GM12878 (cell line): ENCODE results near the gene ZSCAN10.

Source experiments
- CTCF ChIP-seq, 3 experiments: IDR thresholded peaks in 2 of 3; conservative IDR thresholded peaks in 1 of 3; 2 replicates each; pipeline ENCODE4 v1.5.1; 2011; ENCODE audit warnings: low read depth in 3 of 3, low read length in 3 of 3, mild to moderate bottlenecking in 3 of 3, control low read depth in 2 of 3, moderate library complexity in 2 of 3, inconsistent platforms in 1 of 3, mixed read lengths in 1 of 3; ENCODE audit not compliant: control insufficient read depth in 2 of 3, insufficient read depth in 1 of 3; ENCODE audit errors: extremely low read depth in 1 of 3
- IRF3 ChIP-seq: fragments of 450-650 bp; IDR thresholded peaks from 2 replicates; pipeline ENCODE4 v1.6.1; 2014; ENCODE audit warnings: mild to moderate bottlenecking
- MXI1 ChIP-seq: fragments of 150-350 bp; IDR thresholded peaks from 2 replicates; pipeline ENCODE4 v1.6.1; 2011; ENCODE audit warnings: low read depth, mild to moderate bottlenecking, inconsistent platforms, low read length, improper control_type of control experiment
- NFIC ChIP-seq: IDR thresholded peaks from 2 replicates; pipeline ENCODE4 v1.6.1; 2012; ENCODE audit warnings: low read depth, mild to moderate bottlenecking, inconsistent platforms, low read length, moderate library complexity
- NFYB ChIP-seq: IDR thresholded peaks from 2 replicates; pipeline ENCODE4 v1.6.1; 2011; ENCODE audit warnings: low read depth, mild to moderate bottlenecking, low read length, improper control_type of control experiment, moderate library complexity; ENCODE audit not compliant: insufficient read depth
- POLR2AphosphoS5 ChIP-seq: IDR thresholded peaks from 2 replicates; pipeline ENCODE4 v1.6.1; 2011; ENCODE audit warnings: mild to moderate bottlenecking, low read length, inconsistent platforms
- ZNF384 ChIP-seq: IDR thresholded peaks from 2 replicates; pipeline ENCODE4 v1.6.1; 2012; ENCODE audit warnings: low read depth, mild to moderate bottlenecking, low read length, improper control_type of control experiment, borderline replicate concordance

- TF ChIP-seq POLR2AphosphoS5: no peak
- TF ChIP-seq CTCF (IDR thresholded peaks at IDR 0.05 in 2 of 3, conservative IDR thresholded peaks at IDR 0.05 in 1 of 3; ENCODE audit: control insufficient read depth in 2 of 3, extremely low read depth in 1 of 3, insufficient read depth in 1 of 3, low read depth in 3 of 3, low read length in 3 of 3): peak; percentile 47 to 61 (median 54)
- no peak for TF ChIP-seq NFYB
- no peak for TF ChIP-seq NFIC
- 0 out of 2 replicates have a peak, but pooled peaks have one; percentile 36 for TF ChIP-seq MXI1
- TF ChIP-seq ZNF384: 0 out of 2 replicates have a peak, but pooled peaks have one; percentile 36
- no peak for TF ChIP-seq IRF3
Observed at GRCh38 chr16:3095869-3096268, 3.2 kb downstream of the ZSCAN10 start.
